Measurements from ENCODE around the gene NELFE. TPM values are rescaled to one million over a fixed set of nuclear protein-coding genes. Genes with fewer than 3 reads are reported as not detected.
A peak's percentile ranks its signal among the peaks of the same experiment; 100 is the strongest.

Gene NELFE
- total and polyA plus RNA-seq, 2 experiments from 2014 or later = 70.1 to 78.7 TPM

- 59% methylated on average over 2 of the region's 2 CpGs for WGBS (ENCODE audit: low lambda C conversion rate, missing lambda C conversion rate)
- no peaks in the 10 kb centered on the region for H3K79me2 ChIP-seq
- H3K4me1 ChIP-seq (ENCODE audit: insufficient read depth) = peaks cover 4% of the 10 kb centered on the region
- TF ChIP-seq EZH2phosphoT487 (IDR thresholded peaks at IDR 0.05; ENCODE audit: low read depth, severe bottlenecking, unreplicated experiment) (no peak), EZH2 (IDR thresholded peaks at IDR 0.05; ENCODE audit: borderline replicate concordance) (no peak)
- TF ChIP-seq, protein P1, sequence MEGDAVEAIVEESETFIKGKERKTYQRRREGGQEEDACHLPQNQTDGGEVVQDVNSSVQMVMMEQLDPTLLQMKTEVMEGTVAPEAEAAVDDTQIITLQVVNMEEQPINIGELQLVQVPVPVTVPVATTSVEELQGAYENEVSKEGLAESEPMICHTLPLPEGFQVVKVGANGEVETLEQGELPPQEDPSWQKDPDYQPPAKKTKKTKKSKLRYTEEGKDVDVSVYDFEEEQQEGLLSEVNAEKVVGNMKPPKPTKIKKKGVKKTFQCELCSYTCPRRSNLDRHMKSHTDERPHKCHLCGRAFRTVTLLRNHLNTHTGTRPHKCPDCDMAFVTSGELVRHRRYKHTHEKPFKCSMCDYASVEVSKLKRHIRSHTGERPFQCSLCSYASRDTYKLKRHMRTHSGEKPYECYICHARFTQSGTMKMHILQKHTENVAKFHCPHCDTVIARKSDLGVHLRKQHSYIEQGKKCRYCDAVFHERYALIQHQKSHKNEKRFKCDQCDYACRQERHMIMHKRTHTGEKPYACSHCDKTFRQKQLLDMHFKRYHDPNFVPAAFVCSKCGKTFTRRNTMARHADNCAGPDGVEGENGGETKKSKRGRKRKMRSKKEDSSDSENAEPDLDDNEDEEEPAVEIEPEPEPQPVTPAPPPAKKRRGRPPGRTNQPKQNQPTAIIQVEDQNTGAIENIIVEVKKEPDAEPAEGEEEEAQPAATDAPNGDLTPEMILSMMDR (IDR thresholded peaks at IDR 0.05; ENCODE audit: poor library complexity) = no peak
- no peak for DNase-seq (ENCODE audit: low spot score)
- H3K36me3 ChIP-seq (replicated peaks; ENCODE audit: insufficient read depth, low read depth) = no peaks in the 10 kb centered on the region
- no peak overlapping the region for H2AFZ ChIP-seq
- peak overlapping the region; percentile 57 for H3K27ac ChIP-seq
- H3K4me3 ChIP-seq = no peak overlapping the region
- H3K9me3 ChIP-seq (ENCODE audit: low read depth) = no peaks in the 10 kb centered on the region
- H3K27me3 ChIP-seq = no peaks in the 10 kb centered on the region
- H4K20me1 ChIP-seq (ENCODE audit: insufficient read depth, poor library complexity, severe bottlenecking) = no peaks in the 10 kb centered on the region
- H3K9me2 ChIP-seq (replicated peaks; ENCODE audit: insufficient read depth) = no peaks in the 10 kb centered on the region
- no peak overlapping the region for H3K4me2 ChIP-seq
Observed at GRCh38 chr6:31920811-31921210, 38.0 kb downstream of the NELFE start.

- Histone ChIP-seq H2AFZ (no peak overlapping the region), H4K20me1 (ENCODE audit: insufficient read depth, poor library complexity, severe bottlenecking) (no peaks in the 10 kb centered on the region), H3K4me3 (no peak overlapping the region), H3K4me2 (no peak overlapping the region), H3K9me3 (ENCODE audit: low read depth) (no peaks in the 10 kb centered on the region), H3K79me2 (no peaks in the 10 kb centered on the region), H3K9me2 (replicated peaks; ENCODE audit: insufficient read depth) (no peaks in the 10 kb centered on the region), H3K27me3 (no peaks in the 10 kb centered on the region), H3K27ac (no peak overlapping the region), H3K36me3 (replicated peaks; ENCODE audit: insufficient read depth, low read depth) (no peaks in the 10 kb centered on the region), H3K4me1 (ENCODE audit: insufficient read depth) (peaks cover 4% of the 10 kb centered on the region)
- TF ChIP-seq, protein P1 (IDR thresholded peaks at IDR 0.05; ENCODE audit: poor library complexity) = no peak
- TF ChIP-seq EZH2 (IDR thresholded peaks at IDR 0.05; ENCODE audit: borderline replicate concordance) (no peak), EZH2phosphoT487 (IDR thresholded peaks at IDR 0.05; ENCODE audit: low read depth, severe bottlenecking, unreplicated experiment) (no peak)
- 73% methylated on average over 6 of the region's 6 CpGs for WGBS (ENCODE audit: low lambda C conversion rate, missing lambda C conversion rate)
- no peak for DNase-seq (ENCODE audit: low spot score)
Observed at GRCh38 chr6:31919624-31920303, 39.0 kb downstream of the NELFE start.

- Histone ChIP-seq H3K9me2 (replicated peaks; ENCODE audit: insufficient read depth) (no peaks in the 10 kb centered on the region), H3K27me3 (no peaks in the 10 kb centered on the region), H3K36me3 (replicated peaks; ENCODE audit: insufficient read depth, low read depth) (no peaks in the 10 kb centered on the region), H4K20me1 (ENCODE audit: insufficient read depth, poor library complexity, severe bottlenecking) (no peaks in the 10 kb centered on the region), H3K4me3 (no peak overlapping the region), H3K27ac (no peak overlapping the region), H3K4me1 (ENCODE audit: insufficient read depth) (peaks cover 4% of the 10 kb centered on the region), H3K79me2 (no peaks in the 10 kb centered on the region), H2AFZ (no peak overlapping the region), H3K4me2 (no peak overlapping the region), H3K9me3 (ENCODE audit: low read depth) (no peaks in the 10 kb centered on the region)
- TF ChIP-seq EZH2 (IDR thresholded peaks at IDR 0.05; ENCODE audit: borderline replicate concordance) (no peak), EZH2phosphoT487 (IDR thresholded peaks at IDR 0.05; ENCODE audit: low read depth, severe bottlenecking, unreplicated experiment) (no peak)
- TF ChIP-seq, protein P1 (IDR thresholded peaks at IDR 0.05; ENCODE audit: poor library complexity) = no peak
- WGBS (ENCODE audit: low lambda C conversion rate, missing lambda C conversion rate) = 86% methylated on average over 8 of the region's 8 CpGs
- no peak for DNase-seq (ENCODE audit: low spot score)
Observed at GRCh38 chr6:31918069-31918720, 40.6 kb downstream of the NELFE start.
